ENCODE results near the gene FCGR3B.
"Not testable (repeated sequence)": the region's sequence is repeated elsewhere in the genome, so short reads cannot be mapped to it uniquely, and the experiment has no call there.

FCGR3B gene

GRCh38 chr1:161639203-161639602 is 8.2 kb upstream of the FCGR3B start:
- DNase-seq = not testable (repeated sequence)

GRCh38 chr1:161638251-161638993 is 7.4 kb upstream of the FCGR3B start:
- not testable (repeated sequence) for DNase-seq

GRCh38 chr1:161636976-161637375 is 6.0 kb upstream of the FCGR3B start:
- DNase-seq = not testable (repeated sequence)

- DNase-seq = not testable (repeated sequence)
Observed at GRCh38 chr1:161636189-161636782, 5.3 kb upstream of the FCGR3B start.

GRCh38 chr1:161634993-161635392 is 4.0 kb upstream of the FCGR3B start:
- DNase-seq = not testable (repeated sequence)

- not testable (repeated sequence) for DNase-seq
Observed at GRCh38 chr1:161630128-161630742, 741 bp downstream of the FCGR3B start.

- DNase-seq = not testable (repeated sequence)
Observed at GRCh38 chr1:161626445-161627146, 4.4 kb downstream of the FCGR3B start.

GRCh38 chr1:161624605-161625004 is 6.4 kb downstream of the FCGR3B start:
- not testable (repeated sequence) for DNase-seq

- DNase-seq = not testable (repeated sequence)
Observed at GRCh38 chr1:161623401-161624051, 7.5 kb downstream of the FCGR3B start.

GRCh38 chr1:161622054-161622453 is 8.9 kb downstream of the FCGR3B start:
- not testable (repeated sequence) for DNase-seq

- DNase-seq = peak in 51 of 56 donors; percentile 3 to 94 (median 67)
Observed at GRCh38 chr1:161621181-161622000, 9.6 kb downstream of the FCGR3B start.

- DNase-seq = not testable (repeated sequence)
Observed at GRCh38 chr1:161620399-161620798, 10.6 kb downstream of the FCGR3B start.

- not testable (repeated sequence) for DNase-seq
Observed at GRCh38 chr1:161618517-161618916, 12.5 kb downstream of the FCGR3B start.

- not testable (repeated sequence) for DNase-seq
Observed at GRCh38 chr1:161616417-161616816, 14.6 kb downstream of the FCGR3B start.

GRCh38 chr1:161613142-161613514 is 17.8 kb downstream of the FCGR3B start:
- DNase-seq = not testable (repeated sequence)

- peak in 55 of 56 donors; percentile 31 to 98 (median 86) for DNase-seq
Observed at GRCh38 chr1:161612322-161613141, 18.4 kb downstream of the FCGR3B start.

GRCh38 chr1:161611866-161612321 is 19.1 kb downstream of the FCGR3B start:
- peak in 7 of 56 donors; percentile 15 to 61 (median 38) for DNase-seq

GRCh38 chr1:161610198-161610597 is 20.8 kb downstream of the FCGR3B start:
- not testable (repeated sequence) for DNase-seq

All from nucleus accumbens (tissue), 56 donors.